Choroid plexus epithelial cell (primary cell): ENCODE data around the gene NUDT8.

ENCODE experiments used
- DNase-seq: peaks from one replicate; pipeline ENCODE4 v3.0.0-alpha.2; 2010; ENCODE audit warnings: low read depth
- H3K4me3 ChIP-seq: 2 replicates; pipeline ENCODE4 v1.5.1; 2011; ENCODE audit warnings: low read depth, mild to moderate bottlenecking, control low read depth, low read length, moderate library complexity
- TF ChIP-seq, protein P1 (sequence below): conservative IDR thresholded peaks from 2 replicates; pipeline ENCODE4 v1.5.1; 2011; ENCODE audit warnings: low read depth, mild to moderate bottlenecking, control low read depth, inconsistent platforms, low read length, moderate library complexity

Gene NUDT8

DNA sequence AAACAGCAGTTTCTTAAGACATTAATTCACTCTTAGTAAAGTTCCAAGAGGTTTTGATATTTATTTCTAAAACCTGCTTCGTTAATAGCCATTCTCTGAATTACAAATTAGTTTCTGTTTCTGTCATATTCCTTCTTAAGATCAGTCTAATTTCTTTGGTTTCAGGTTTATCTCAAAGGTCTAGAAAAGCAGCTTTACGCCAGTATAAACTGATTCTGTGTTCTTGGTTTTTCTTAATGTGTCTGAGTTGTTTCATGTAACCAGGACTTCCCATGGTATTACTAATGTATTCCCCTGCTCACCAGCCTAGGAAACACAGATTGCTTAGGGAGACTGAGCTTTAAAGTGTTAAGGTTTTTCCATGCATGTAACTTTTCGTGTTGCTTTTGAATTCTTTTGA, 27.6 kb upstream of the NUDT8 start:
- TF ChIP-seq, protein P1, sequence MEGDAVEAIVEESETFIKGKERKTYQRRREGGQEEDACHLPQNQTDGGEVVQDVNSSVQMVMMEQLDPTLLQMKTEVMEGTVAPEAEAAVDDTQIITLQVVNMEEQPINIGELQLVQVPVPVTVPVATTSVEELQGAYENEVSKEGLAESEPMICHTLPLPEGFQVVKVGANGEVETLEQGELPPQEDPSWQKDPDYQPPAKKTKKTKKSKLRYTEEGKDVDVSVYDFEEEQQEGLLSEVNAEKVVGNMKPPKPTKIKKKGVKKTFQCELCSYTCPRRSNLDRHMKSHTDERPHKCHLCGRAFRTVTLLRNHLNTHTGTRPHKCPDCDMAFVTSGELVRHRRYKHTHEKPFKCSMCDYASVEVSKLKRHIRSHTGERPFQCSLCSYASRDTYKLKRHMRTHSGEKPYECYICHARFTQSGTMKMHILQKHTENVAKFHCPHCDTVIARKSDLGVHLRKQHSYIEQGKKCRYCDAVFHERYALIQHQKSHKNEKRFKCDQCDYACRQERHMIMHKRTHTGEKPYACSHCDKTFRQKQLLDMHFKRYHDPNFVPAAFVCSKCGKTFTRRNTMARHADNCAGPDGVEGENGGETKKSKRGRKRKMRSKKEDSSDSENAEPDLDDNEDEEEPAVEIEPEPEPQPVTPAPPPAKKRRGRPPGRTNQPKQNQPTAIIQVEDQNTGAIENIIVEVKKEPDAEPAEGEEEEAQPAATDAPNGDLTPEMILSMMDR = no peak
- no peak for DNase-seq
- H3K4me3 ChIP-seq = no peak overlapping the region

DNA sequence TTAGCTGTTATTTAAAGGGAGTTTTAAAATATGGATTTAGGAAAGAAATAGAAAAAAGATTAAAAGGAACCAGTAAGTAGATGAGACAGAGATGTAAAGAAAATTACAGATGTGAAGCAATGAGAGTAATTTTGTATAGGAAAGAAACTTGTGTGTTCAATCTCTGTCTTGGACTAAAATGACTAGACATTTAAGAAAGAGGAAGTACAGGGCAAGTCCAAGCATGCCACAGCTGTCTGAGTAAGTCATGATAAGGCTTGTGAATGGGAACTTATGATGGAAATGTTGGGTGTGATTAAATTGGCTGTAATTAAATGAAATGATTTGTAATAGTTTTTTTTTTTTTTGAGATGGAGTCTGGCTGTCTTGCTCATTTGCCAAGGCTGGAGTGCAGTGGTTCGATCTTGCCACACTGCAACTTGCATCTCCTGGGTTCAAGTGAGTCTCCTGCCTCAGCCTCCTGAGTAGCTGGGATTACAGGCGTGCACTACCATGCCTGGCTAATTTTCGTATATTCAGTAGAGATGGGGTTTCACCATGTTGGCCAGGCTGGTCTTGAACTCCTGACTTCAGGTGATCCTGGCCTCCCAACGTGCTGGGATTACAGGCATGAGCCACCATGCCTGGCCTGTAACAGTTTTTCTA, 26.7 kb upstream of the NUDT8 start:
- no peak overlapping the region for H3K4me3 ChIP-seq
- TF ChIP-seq, protein P1 = no peak
- peak; percentile 10 for DNase-seq

DNA sequence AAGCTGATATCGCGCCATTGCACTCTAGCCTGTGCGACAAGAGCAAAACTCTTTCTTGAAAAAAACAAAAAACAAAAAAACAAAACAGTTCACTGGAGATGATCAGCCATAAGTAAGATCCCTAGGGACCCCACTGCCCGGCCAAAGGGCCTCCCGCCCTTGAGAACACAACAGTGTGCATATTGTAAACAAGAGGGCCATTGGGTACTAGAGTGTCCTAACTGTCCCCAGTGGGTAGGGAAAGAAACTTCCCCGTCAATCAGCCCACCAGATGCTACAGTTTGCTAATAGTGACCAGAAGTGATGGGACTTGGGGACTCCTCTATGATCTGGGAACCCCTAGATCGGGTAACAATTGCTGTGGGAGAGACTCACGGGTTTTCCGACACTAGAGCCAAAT, 24.5 kb upstream of the NUDT8 start:
- no peak for DNase-seq
- TF ChIP-seq, protein P1 = no peak
- no peak overlapping the region for H3K4me3 ChIP-seq

DNA sequence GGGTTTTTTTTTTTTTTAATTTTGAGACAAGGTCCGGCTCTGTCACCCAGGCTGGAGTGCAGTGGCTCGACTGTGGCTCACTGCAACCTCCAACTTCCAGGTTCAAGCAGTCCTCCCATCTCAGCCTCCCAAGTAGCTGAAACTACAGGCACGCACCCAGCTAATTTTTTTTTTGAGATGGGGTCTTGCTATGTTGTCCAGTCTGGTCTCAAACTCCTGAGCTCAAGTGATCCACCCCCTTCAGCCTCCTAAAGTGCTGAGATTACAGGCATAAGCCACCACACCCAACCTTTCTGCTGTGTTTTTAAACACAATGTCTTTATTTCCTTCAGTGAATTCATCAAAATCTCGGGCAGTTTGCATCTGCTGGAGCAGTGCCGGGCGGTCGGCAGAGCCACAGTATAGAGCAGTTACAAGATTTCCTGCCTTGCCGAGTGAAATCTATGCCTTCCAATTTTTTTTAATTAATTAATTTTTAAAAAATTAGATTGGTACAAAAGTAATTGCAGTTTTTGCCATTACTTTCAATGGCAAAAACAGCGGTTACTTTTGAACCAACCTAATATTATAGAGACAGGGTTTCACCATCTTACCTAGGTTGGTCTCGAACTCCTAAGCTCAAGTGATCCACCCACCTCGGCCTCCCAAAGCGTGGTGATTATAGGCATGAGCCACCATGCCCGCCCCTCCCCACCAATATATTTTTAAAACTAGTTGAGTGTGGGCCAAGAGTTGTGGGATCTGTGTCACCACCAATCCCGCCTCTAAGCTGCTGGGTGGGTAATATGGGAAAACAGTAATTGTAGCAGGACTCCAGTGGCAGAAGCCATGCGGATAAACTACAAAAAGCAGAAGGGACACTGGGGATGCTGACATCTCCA, 23.5 kb upstream of the NUDT8 start:
- DNase-seq = no peak
- TF ChIP-seq, protein P1 = no peak
- H3K4me3 ChIP-seq = no peak overlapping the region

DNA sequence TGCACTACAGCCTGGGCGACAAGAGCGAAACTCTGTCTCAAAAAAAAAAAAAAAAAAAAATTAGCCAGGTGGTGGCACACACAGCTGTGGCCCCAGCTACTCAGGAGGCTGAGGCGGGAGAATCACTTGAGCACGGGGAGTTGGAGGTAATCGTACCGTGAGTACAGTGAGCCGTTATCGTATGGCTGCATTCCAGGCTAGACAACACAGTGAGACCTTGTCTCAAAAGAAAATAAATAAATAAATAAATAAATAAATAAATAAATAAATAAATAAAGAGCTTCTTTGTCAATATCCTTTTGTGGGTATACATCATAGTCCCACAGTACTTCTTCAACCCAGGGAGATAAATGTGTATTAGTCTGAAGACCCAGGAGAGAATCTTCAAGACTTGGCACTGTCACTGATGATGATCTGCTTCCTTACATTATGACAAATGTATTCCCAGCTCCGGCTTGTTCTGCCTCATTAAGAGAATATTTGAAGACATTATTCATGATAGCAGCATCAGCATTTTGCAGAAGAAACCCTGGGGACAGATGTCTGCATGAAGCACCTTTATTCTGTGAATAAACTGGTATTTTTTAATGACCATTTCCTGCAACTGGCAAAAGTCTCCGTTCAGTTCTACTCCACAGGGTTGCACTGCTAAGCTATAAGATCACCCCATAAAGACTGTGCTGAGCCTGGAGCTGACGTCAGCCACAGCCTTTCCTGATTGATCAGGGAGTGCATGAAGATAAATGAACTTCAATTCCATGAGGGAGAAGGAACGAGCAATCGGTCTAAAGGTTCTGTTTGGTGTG, 22.4 kb upstream of the NUDT8 start:
- DNase-seq = no peak
- TF ChIP-seq, protein P1 = no peak
- no peak overlapping the region for H3K4me3 ChIP-seq

DNA sequence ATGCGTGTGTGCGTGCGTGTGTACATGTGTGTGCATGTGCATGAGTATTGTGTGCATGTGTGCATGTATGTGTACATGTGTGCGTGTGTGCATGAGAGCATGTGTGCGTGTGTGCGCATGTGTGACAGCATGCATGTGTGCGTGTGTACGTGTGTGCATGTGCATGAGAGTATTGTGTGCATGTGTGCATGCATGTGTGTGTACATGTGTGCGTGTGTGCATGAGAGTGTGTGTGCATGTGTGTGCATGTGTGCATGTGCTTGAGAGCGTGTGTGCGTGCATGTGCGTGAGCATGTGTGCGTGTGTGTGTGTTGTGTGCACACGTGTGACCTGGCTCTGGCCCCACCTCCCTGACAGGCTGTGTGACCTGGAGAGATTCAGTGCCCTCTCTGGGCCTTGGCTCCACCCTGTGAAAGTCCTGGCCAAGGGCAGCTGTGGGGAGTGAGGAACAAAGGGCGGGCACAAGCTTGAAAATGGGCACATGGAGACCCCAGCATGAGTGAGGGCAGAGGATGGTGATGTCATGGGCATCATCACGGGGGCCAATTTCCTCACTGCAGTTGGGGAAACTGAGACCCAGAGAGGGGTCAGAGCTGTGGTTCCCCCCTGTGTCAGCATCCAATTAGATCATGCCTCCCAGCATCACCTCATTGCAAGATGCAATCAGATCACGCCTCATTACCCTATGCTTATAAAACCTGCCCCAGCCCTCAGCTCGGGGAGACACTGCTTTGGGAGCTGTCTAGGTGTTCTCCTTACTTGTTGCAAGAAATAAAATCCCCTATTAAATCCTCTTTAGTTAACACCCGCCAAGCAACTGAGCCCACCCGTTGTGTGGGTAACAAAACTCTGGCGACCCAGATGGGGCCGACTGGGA, 20.1 kb upstream of the NUDT8 start:
- no peak overlapping the region for H3K4me3 ChIP-seq
- TF ChIP-seq, protein P1 = no peak
- DNase-seq = no peak
